Measurements from ENCODE around the gene LRRC73. TPM values are rescaled to one million over a fixed set of nuclear protein-coding genes. Genes with fewer than 3 reads are reported as not detected.

Gene LRRC73
- polyA plus RNA-seq, 1 donor, result 0.49 TPM

- WGBS (ENCODE audit: insufficient coverage, low lambda C conversion rate), result no CpG with 5 or more reads among the region's 11 CpGs
- Histone ChIP-seq H3K9me3 (ENCODE audit: control insufficient read depth, low read depth, low read length) (no peaks in the 10 kb centered on the region), H3K27me3 (ENCODE audit: control insufficient read depth, insufficient read depth, low read length) (peaks cover 20% of the 10 kb centered on the region), H3K4me1 (ENCODE audit: control insufficient read depth, insufficient read depth, low read length) (peaks cover 33% of the 10 kb centered on the region), H3K27ac (ENCODE audit: low read length) (no peak overlapping the region), H3K36me3 (ENCODE audit: control insufficient read depth, insufficient read depth, low read length) (peaks cover 45% of the 10 kb centered on the region), H3K4me3 (ENCODE audit: low read length) (no peak overlapping the region)
- no peak for DNase-seq
Measured at GRCh38 chr6:43511824-43512415, 1.8 kb upstream of the LRRC73 start.

- peak; percentile 54 to 69 for DNase-seq
- Histone ChIP-seq H3K4me3 (ENCODE audit: low read length) (peak overlapping the region; percentile 43), H3K4me1 (ENCODE audit: control insufficient read depth, insufficient read depth, low read length) (peaks cover 33% of the 10 kb centered on the region), H3K27ac (ENCODE audit: low read length) (peak overlapping the region; percentile 43), H3K27me3 (ENCODE audit: control insufficient read depth, insufficient read depth, low read length) (peaks cover 20% of the 10 kb centered on the region), H3K36me3 (ENCODE audit: control insufficient read depth, insufficient read depth, low read length) (peaks cover 50% of the 10 kb centered on the region), H3K9me3 (ENCODE audit: control insufficient read depth, low read depth, low read length) (no peaks in the 10 kb centered on the region)
- WGBS (ENCODE audit: insufficient coverage, low lambda C conversion rate), result no CpG with 5 or more reads among the region's 10 CpGs
Measured at GRCh38 chr6:43510827-43511163, 649 bp upstream of the LRRC73 start.

GRCh38 chr6:43509142-43509983 is 783 bp downstream of the LRRC73 start:
- H3K36me3 ChIP-seq (ENCODE audit: control insufficient read depth, insufficient read depth, low read length), result peaks cover 52% of the 10 kb centered on the region
- DNase-seq, result no peak
- H3K4me1 ChIP-seq (ENCODE audit: control insufficient read depth, insufficient read depth, low read length), result peaks cover 26% of the 10 kb centered on the region
- H3K4me3 ChIP-seq (ENCODE audit: low read length), result peak overlapping the region; percentile 19
- no peaks in the 10 kb centered on the region for H3K9me3 ChIP-seq (ENCODE audit: control insufficient read depth, low read depth, low read length)
- H3K27ac ChIP-seq (ENCODE audit: low read length), result no peak overlapping the region
- peaks cover 20% of the 10 kb centered on the region for H3K27me3 ChIP-seq (ENCODE audit: control insufficient read depth, insufficient read depth, low read length)
- no CpG with 5 or more reads among the region's 69 CpGs for WGBS (ENCODE audit: insufficient coverage, low lambda C conversion rate)

- WGBS (ENCODE audit: insufficient coverage, low lambda C conversion rate), result 100% methylated on average over 1 of the region's 8 CpGs
- no peaks in the 10 kb centered on the region for H3K9me3 ChIP-seq (ENCODE audit: control insufficient read depth, low read depth, low read length)
- no peak overlapping the region for H3K4me3 ChIP-seq (ENCODE audit: low read length)
- peaks cover 26% of the 10 kb centered on the region for H3K4me1 ChIP-seq (ENCODE audit: control insufficient read depth, insufficient read depth, low read length)
- no peak for DNase-seq
- H3K27ac ChIP-seq (ENCODE audit: low read length), result no peak overlapping the region
- peaks cover 20% of the 10 kb centered on the region for H3K27me3 ChIP-seq (ENCODE audit: control insufficient read depth, insufficient read depth, low read length)
- H3K36me3 ChIP-seq (ENCODE audit: control insufficient read depth, insufficient read depth, low read length), result peaks cover 52% of the 10 kb centered on the region
Measured at GRCh38 chr6:43508481-43509141, 1.5 kb downstream of the LRRC73 start.

- WGBS (ENCODE audit: insufficient coverage, low lambda C conversion rate), result no CpG with 5 or more reads among the region's 14 CpGs
- H3K9me3 ChIP-seq (ENCODE audit: control insufficient read depth, low read depth, low read length), result no peaks in the 10 kb centered on the region
- H3K27me3 ChIP-seq (ENCODE audit: control insufficient read depth, insufficient read depth, low read length), result peaks cover 20% of the 10 kb centered on the region
- no peak overlapping the region for H3K27ac ChIP-seq (ENCODE audit: low read length)
- peaks cover 26% of the 10 kb centered on the region for H3K4me1 ChIP-seq (ENCODE audit: control insufficient read depth, insufficient read depth, low read length)
- H3K4me3 ChIP-seq (ENCODE audit: low read length), result no peak overlapping the region
- peaks cover 51% of the 10 kb centered on the region for H3K36me3 ChIP-seq (ENCODE audit: control insufficient read depth, insufficient read depth, low read length)
- peak; percentile 76 to 83 for DNase-seq
Measured at GRCh38 chr6:43506667-43507471, 3.3 kb downstream of the LRRC73 start.

- Histone ChIP-seq H3K9me3 (ENCODE audit: control insufficient read depth, low read depth, low read length) (no peaks in the 10 kb centered on the region), H3K27me3 (ENCODE audit: control insufficient read depth, insufficient read depth, low read length) (peaks cover 20% of the 10 kb centered on the region), H3K27ac (ENCODE audit: low read length) (no peak overlapping the region), H3K36me3 (ENCODE audit: control insufficient read depth, insufficient read depth, low read length) (peaks cover 48% of the 10 kb centered on the region), H3K4me3 (ENCODE audit: low read length) (no peak overlapping the region), H3K4me1 (ENCODE audit: control insufficient read depth, insufficient read depth, low read length) (peaks cover 25% of the 10 kb centered on the region)
- no peak for DNase-seq
- WGBS (ENCODE audit: insufficient coverage, low lambda C conversion rate), result no CpG with 5 or more reads among the region's 3 CpGs
Measured at GRCh38 chr6:43506171-43506570, 4.0 kb downstream of the LRRC73 start.

GRCh38 chr6:43505718-43506117 is 4.4 kb downstream of the LRRC73 start:
- H3K9me3 ChIP-seq (ENCODE audit: control insufficient read depth, low read depth, low read length), result no peaks in the 10 kb centered on the region
- peaks cover 20% of the 10 kb centered on the region for H3K27me3 ChIP-seq (ENCODE audit: control insufficient read depth, insufficient read depth, low read length)
- no CpG with 5 or more reads among the region's 6 CpGs for WGBS (ENCODE audit: insufficient coverage, low lambda C conversion rate)
- no peak overlapping the region for H3K4me3 ChIP-seq (ENCODE audit: low read length)
- peaks cover 50% of the 10 kb centered on the region for H3K36me3 ChIP-seq (ENCODE audit: control insufficient read depth, insufficient read depth, low read length)
- H3K27ac ChIP-seq (ENCODE audit: low read length), result no peak overlapping the region
- no peak for DNase-seq
- peaks cover 21% of the 10 kb centered on the region for H3K4me1 ChIP-seq (ENCODE audit: control insufficient read depth, insufficient read depth, low read length)

GRCh38 chr6:43504756-43505593 is 5.2 kb downstream of the LRRC73 start:
- peaks cover 57% of the 10 kb centered on the region for H3K36me3 ChIP-seq (ENCODE audit: control insufficient read depth, insufficient read depth, low read length)
- H3K4me1 ChIP-seq (ENCODE audit: control insufficient read depth, insufficient read depth, low read length), result peaks cover 17% of the 10 kb centered on the region
- no CpG with 5 or more reads among the region's 26 CpGs for WGBS (ENCODE audit: insufficient coverage, low lambda C conversion rate)

GRCh38 chr6:43503443-43503842 is 6.7 kb downstream of the LRRC73 start:
- 100% methylated on average over 3 of the region's 8 CpGs for WGBS (ENCODE audit: insufficient coverage, low lambda C conversion rate)
- H3K4me3 ChIP-seq (ENCODE audit: low read length), result no peak overlapping the region
- H3K27ac ChIP-seq (ENCODE audit: low read length), result no peak overlapping the region
- H3K4me1 ChIP-seq (ENCODE audit: control insufficient read depth, insufficient read depth, low read length), result peaks cover 7% of the 10 kb centered on the region
- no peaks in the 10 kb centered on the region for H3K9me3 ChIP-seq (ENCODE audit: control insufficient read depth, low read depth, low read length)
- H3K36me3 ChIP-seq (ENCODE audit: control insufficient read depth, insufficient read depth, low read length), result peaks cover 72% of the 10 kb centered on the region
- DNase-seq, result no peak
- H3K27me3 ChIP-seq (ENCODE audit: control insufficient read depth, insufficient read depth, low read length), result peaks cover 8% of the 10 kb centered on the region

More at GRCh38 chr6:43504756-43505593, 5.2 kb downstream of the LRRC73 start:
- H3K27me3 ChIP-seq (ENCODE audit: control insufficient read depth, insufficient read depth, low read length), result peaks cover 20% of the 10 kb centered on the region
- DNase-seq, result no peak
- no peaks in the 10 kb centered on the region for H3K9me3 ChIP-seq (ENCODE audit: control insufficient read depth, low read depth, low read length)
- no peak overlapping the region for H3K4me3 ChIP-seq (ENCODE audit: low read length)
- no peak overlapping the region for H3K27ac ChIP-seq (ENCODE audit: low read length)
